ENCODE data around the gene KIF20B. TPM values are rescaled to one million over a fixed set of nuclear protein-coding genes. Genes with fewer than 3 reads are reported as not detected.

Gene KIF20B
- total RNA-seq, 2 experiments from 2014 or later = 58.1 to 63.2 TPM

- CTCF ChIA-PET = no interaction called here
- no peaks in the 10 kb centered on the region for H3K36me3 Mint-ChIP-seq (ENCODE audit: low read depth)
- POLR2A ChIA-PET = interaction anchor here (0.6 kb wide), 1 partner anchor 117 kb away, joined by 3 read pairs; no protein-coding TSS in a partner anchor
- H3K4me3 Mint-ChIP-seq = no peak overlapping the region
- TF ChIP-seq CTCF (IDR thresholded peaks at IDR 0.05) = no peak
- no peak overlapping the region for H3K27ac Mint-ChIP-seq
- H3K4me1 Mint-ChIP-seq (ENCODE audit: low read depth) = peaks cover 3% of the 10 kb centered on the region
- DNase-seq = no peak
- H3K9me3 Mint-ChIP-seq = no peaks in the 10 kb centered on the region
- intact Hi-C loops (cut with micrococcal nuclease) = no loop called here
- peaks cover 9% of the 10 kb centered on the region for H3K27me3 Mint-ChIP-seq
- no peak for ATAC-seq
Observed at GRCh38 chr10:89685936-89686335, 15.5 kb upstream of the KIF20B start.

- CTCF ChIA-PET = no interaction called here
Observed at GRCh38 chr10:89690027-89690426, 11.4 kb upstream of the KIF20B start.

GRCh38 chr10:89692416-89692815 lies 9.0 kb upstream of the KIF20B start:
- intact Hi-C loops (cut with micrococcal nuclease) = no loop called here
- no peaks in the 10 kb centered on the region for H3K9me3 Mint-ChIP-seq
- no peak overlapping the region for H3K27ac Mint-ChIP-seq
- ATAC-seq = no peak
- H3K4me3 Mint-ChIP-seq = no peak overlapping the region
- TF ChIP-seq CTCF (IDR thresholded peaks at IDR 0.05) = no peak
- no peaks in the 10 kb centered on the region for H3K36me3 Mint-ChIP-seq (ENCODE audit: low read depth)
- POLR2A ChIA-PET = interaction anchor here (1.7 kb wide), 1 partner anchor 9 kb away, joined by 8 read pairs; the partner anchor contains the start of gene KIF20B
- no peaks in the 10 kb centered on the region for H3K27me3 Mint-ChIP-seq
- CTCF ChIA-PET = no interaction called here
- H3K4me1 Mint-ChIP-seq (ENCODE audit: low read depth) = no peaks in the 10 kb centered on the region
- no peak for DNase-seq

More at GRCh38 chr10:89690027-89690426, 11.4 kb upstream of the KIF20B start:
- Mint-ChIP-seq H3K36me3 (ENCODE audit: low read depth) (no peaks in the 10 kb centered on the region), H3K27ac (no peak overlapping the region), H3K4me3 (no peak overlapping the region), H3K4me1 (ENCODE audit: low read depth) (peaks cover 3% of the 10 kb centered on the region), H3K9me3 (no peaks in the 10 kb centered on the region), H3K27me3 (peaks cover 4% of the 10 kb centered on the region)
- intact Hi-C loops (cut with micrococcal nuclease) = no loop called here
- no peak for TF ChIP-seq CTCF (IDR thresholded peaks at IDR 0.05)
- ATAC-seq = no peak
- no peak for DNase-seq
- POLR2A ChIA-PET = interaction anchor here (1.2 kb wide), 1 partner anchor 12 kb away, joined by 3 read pairs; the partner anchor contains the start of gene KIF20B

GRCh38 chr10:89693176-89693575 lies 8.2 kb upstream of the KIF20B start:
- CTCF ChIA-PET = no interaction called here
- H3K4me3 Mint-ChIP-seq = no peak overlapping the region
- intact Hi-C loops (cut with micrococcal nuclease) = no loop called here

GRCh38 chr10:89695307-89695706 lies 6.1 kb upstream of the KIF20B start:
- intact Hi-C loops (cut with micrococcal nuclease) = no loop called here
- no peaks in the 10 kb centered on the region for H3K36me3 Mint-ChIP-seq (ENCODE audit: low read depth)
- CTCF ChIA-PET = no interaction called here

More at GRCh38 chr10:89693176-89693575, 8.2 kb upstream of the KIF20B start:
- Mint-ChIP-seq H3K36me3 (ENCODE audit: low read depth) (no peaks in the 10 kb centered on the region), H3K27ac (no peak overlapping the region), H3K27me3 (no peaks in the 10 kb centered on the region), H3K4me1 (ENCODE audit: low read depth) (no peaks in the 10 kb centered on the region), H3K9me3 (no peaks in the 10 kb centered on the region)
- POLR2A ChIA-PET = interaction anchor here (1.7 kb wide), 1 partner anchor 8 kb away, joined by 8 read pairs; the partner anchor contains the start of gene KIF20B
- ATAC-seq (no peak), DNase-seq (no peak)
- no peak for TF ChIP-seq CTCF (IDR thresholded peaks at IDR 0.05)

More at GRCh38 chr10:89695307-89695706, 6.1 kb upstream of the KIF20B start:
- Mint-ChIP-seq H3K4me3 (no peak overlapping the region), H3K9me3 (no peaks in the 10 kb centered on the region), H3K27ac (no peak overlapping the region), H3K27me3 (no peaks in the 10 kb centered on the region), H3K4me1 (ENCODE audit: low read depth) (peaks cover 5% of the 10 kb centered on the region)
- no peak for ATAC-seq
- TF ChIP-seq CTCF (IDR thresholded peaks at IDR 0.05) = no peak
- POLR2A ChIA-PET = no interaction called here
- DNase-seq = no peak
